ENCODE measurements around the gene OR2F1.

DNA sequence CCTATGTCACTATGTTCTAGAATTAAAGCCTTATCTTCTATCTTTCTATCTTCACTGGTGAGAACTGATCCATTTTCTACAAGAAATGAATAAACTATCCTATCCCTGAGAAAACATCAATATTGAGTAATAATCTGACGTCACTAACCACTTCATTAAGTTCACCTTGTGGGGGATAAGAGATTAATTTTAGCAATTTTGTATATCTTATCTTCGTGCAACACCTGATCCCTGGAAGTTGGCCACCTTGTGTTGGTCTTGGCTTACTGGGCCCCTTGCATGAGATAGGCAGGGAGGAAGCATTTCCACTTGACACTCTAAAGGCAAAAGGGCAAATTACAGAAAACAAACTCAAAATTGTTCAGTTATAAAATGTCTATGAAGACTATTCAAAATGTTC, 25.4 kb downstream of the OR2F1 start:
- TF ChIP-seq, protein P1, sequence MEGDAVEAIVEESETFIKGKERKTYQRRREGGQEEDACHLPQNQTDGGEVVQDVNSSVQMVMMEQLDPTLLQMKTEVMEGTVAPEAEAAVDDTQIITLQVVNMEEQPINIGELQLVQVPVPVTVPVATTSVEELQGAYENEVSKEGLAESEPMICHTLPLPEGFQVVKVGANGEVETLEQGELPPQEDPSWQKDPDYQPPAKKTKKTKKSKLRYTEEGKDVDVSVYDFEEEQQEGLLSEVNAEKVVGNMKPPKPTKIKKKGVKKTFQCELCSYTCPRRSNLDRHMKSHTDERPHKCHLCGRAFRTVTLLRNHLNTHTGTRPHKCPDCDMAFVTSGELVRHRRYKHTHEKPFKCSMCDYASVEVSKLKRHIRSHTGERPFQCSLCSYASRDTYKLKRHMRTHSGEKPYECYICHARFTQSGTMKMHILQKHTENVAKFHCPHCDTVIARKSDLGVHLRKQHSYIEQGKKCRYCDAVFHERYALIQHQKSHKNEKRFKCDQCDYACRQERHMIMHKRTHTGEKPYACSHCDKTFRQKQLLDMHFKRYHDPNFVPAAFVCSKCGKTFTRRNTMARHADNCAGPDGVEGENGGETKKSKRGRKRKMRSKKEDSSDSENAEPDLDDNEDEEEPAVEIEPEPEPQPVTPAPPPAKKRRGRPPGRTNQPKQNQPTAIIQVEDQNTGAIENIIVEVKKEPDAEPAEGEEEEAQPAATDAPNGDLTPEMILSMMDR (IDR thresholded peaks at IDR 0.05; ENCODE audit: poor library complexity), result no peak
- TF ChIP-seq EZH2 (IDR thresholded peaks at IDR 0.05; ENCODE audit: borderline replicate concordance), result no peak
- TF ChIP-seq EZH2phosphoT487 (IDR thresholded peaks at IDR 0.05; ENCODE audit: low read depth, severe bottlenecking, unreplicated experiment), result no peak
